ENCODE data around the gene CHADL. TPM values are rescaled to one million over a fixed set of nuclear protein-coding genes. Genes with fewer than 3 reads are reported as not detected.

Gene CHADL
- polyA plus RNA-seq, 1 of the 3 experiments (the other 2 are of a cell fraction) = 0.03 TPM

GRCh38 chr22:41274856-41275255 lies 34.1 kb upstream of the CHADL start:
- 95% methylated on average over 4 of the region's 4 CpGs for WGBS (ENCODE audit: low lambda C conversion rate)
- DNase-seq = no peak
- Histone ChIP-seq H3K36me3 (replicated peaks in 1 of 2; ENCODE audit: control insufficient read depth in 1 of 2, insufficient read depth in 2 of 2, low read length in 1 of 2) (peaks cover 6 to 18% of the 10 kb centered on the region in 2 experiments), H3K4me3 (ENCODE audit: low read depth in 2 of 2, low read length in 1 of 2) (no peak overlapping the region), H3K9ac (no peak overlapping the region), H3K27ac (ENCODE audit: low read depth in 2 of 2, low read length in 1 of 2) (no peak overlapping the region), H3K9me3 (no peaks in the 10 kb centered on the region), H3K27me3 (ENCODE audit: insufficient read depth) (no peaks in the 10 kb centered on the region), H3K9me2 (no peaks in the 10 kb centered on the region), H3K79me2 (ENCODE audit: insufficient read depth) (peaks cover 21% of the 10 kb centered on the region; the same call in 1 of the 2 replicates), H4K20me1 (ENCODE audit: insufficient read depth) (no peaks in the 10 kb centered on the region), H3K4me1 (ENCODE audit: control insufficient read depth in 1 of 2, insufficient read depth in 2 of 2, low read depth in 1 of 2, low read length in 1 of 2) (no peaks in the 10 kb centered on the region), H2AFZ (ENCODE audit: low read depth) (no peak overlapping the region), H3K4me2 (no peak overlapping the region), H3F3A (replicated peaks; ENCODE audit: insufficient read depth) (no peaks in the 10 kb centered on the region)
- ChIA-PET CTCF (no interaction called here), POLR2A (no interaction called here)
- TF ChIP-seq CTCF (IDR thresholded peaks at IDR 0.05) (no peak), SIN3A (IDR thresholded peaks at IDR 0.05; ENCODE audit: borderline replicate concordance, low read depth, low read length) (no peak), REST (IDR thresholded peaks at IDR 0.05; ENCODE audit: low read depth, low read length) (no peak)

GRCh38 chr22:41273128-41273527 lies 32.4 kb upstream of the CHADL start:
- no peak overlapping the region for H3K4me2 ChIP-seq
- H4K20me1 ChIP-seq (ENCODE audit: insufficient read depth) = no peaks in the 10 kb centered on the region
- H3K9ac ChIP-seq = no peak overlapping the region
- WGBS (ENCODE audit: low lambda C conversion rate) = 99% methylated on average over 6 of the region's 7 CpGs
- peaks cover 11% of the 10 kb centered on the region; the same call in 1 of the 2 replicates for H3K79me2 ChIP-seq (ENCODE audit: insufficient read depth)
- TF ChIP-seq REST (IDR thresholded peaks at IDR 0.05; ENCODE audit: low read depth, low read length) (no peak), FOXM1 (IDR thresholded peaks at IDR 0.05; ENCODE audit: low read depth) (no peak), EZH2phosphoT487 (IDR thresholded peaks at IDR 0.05; ENCODE audit: borderline replicate concordance, low read depth) (no peak)
- CTCF ChIA-PET = no interaction called here
- H3K27me3 ChIP-seq (ENCODE audit: insufficient read depth) = no peaks in the 10 kb centered on the region
- peaks cover 6 to 13% of the 10 kb centered on the region in 2 experiments for H3K36me3 ChIP-seq (replicated peaks in 1 of 2; ENCODE audit: control insufficient read depth in 1 of 2, insufficient read depth in 2 of 2, low read length in 1 of 2)
- no peaks in the 10 kb centered on the region for H3K4me1 ChIP-seq (ENCODE audit: control insufficient read depth in 1 of 2, insufficient read depth in 2 of 2, low read depth in 1 of 2, low read length in 1 of 2)
- DNase-seq = no peak
- no peak overlapping the region for H3K27ac ChIP-seq (ENCODE audit: low read depth in 2 of 2, low read length in 1 of 2)
- no peak overlapping the region for H3K4me3 ChIP-seq (ENCODE audit: low read depth in 2 of 2, low read length in 1 of 2)
- H3K9me2 ChIP-seq = no peaks in the 10 kb centered on the region
- no peaks in the 10 kb centered on the region for H3K9me3 ChIP-seq
- H2AFZ ChIP-seq (ENCODE audit: low read depth) = no peak overlapping the region
- POLR2A ChIA-PET = no interaction called here
- no peaks in the 10 kb centered on the region for H3F3A ChIP-seq (replicated peaks; ENCODE audit: insufficient read depth)

Data from SK-N-SH (cell line).